Bronchial epithelial cell (primary cell): ENCODE data around the gene RTL10. TPM values are rescaled to one million over a fixed set of nuclear protein-coding genes. Genes with fewer than 3 reads are reported as not detected.

Experiments
- DNase-seq: peaks from one replicate; pipeline ENCODE4 v3.0.0-alpha.2; 2010; ENCODE audit warnings: low read depth
- FAIRE-seq: peaks from 2 replicates; lab custom pipeline; 2011; peaks lifted over from hg19 to GRCh38; lab: Jason Lieb, UNC
- H3K27me3 ChIP-seq: 2 replicates; pipeline ENCODE4 v1.5.1; 2011; ENCODE audit warnings: low read length; ENCODE audit not compliant: control insufficient read depth, insufficient read depth
- H3K36me3 ChIP-seq: 2 replicates; pipeline ENCODE4 v1.5.1; 2011; ENCODE audit warnings: low read length; ENCODE audit not compliant: control insufficient read depth, insufficient read depth
- H3K4me3 ChIP-seq: 2 replicates; pipeline ENCODE4 v1.5.1; 2011; ENCODE audit warnings: mild to moderate bottlenecking, low read depth, low read length, control low read depth
- total RNA-seq: library from RNA; depleted of rRNA; stranded (reverse); fragments of >200 nt; gene quantifications from 2 replicates; pipeline ENCODE4 v1.2.1, GENCODE V29; 2014
- TF ChIP-seq, protein P1 (sequence below): IDR thresholded peaks from 2 replicates; pipeline ENCODE4 v1.5.1; 2011; ENCODE audit warnings: mild to moderate bottlenecking, moderate library complexity, low read length, control low read depth, inconsistent platforms; ENCODE audit not compliant: insufficient read depth, severe bottlenecking

The RTL10 gene
- total RNA-seq, 1 donor from 2014 or later, result 9.5 TPM

DNA sequence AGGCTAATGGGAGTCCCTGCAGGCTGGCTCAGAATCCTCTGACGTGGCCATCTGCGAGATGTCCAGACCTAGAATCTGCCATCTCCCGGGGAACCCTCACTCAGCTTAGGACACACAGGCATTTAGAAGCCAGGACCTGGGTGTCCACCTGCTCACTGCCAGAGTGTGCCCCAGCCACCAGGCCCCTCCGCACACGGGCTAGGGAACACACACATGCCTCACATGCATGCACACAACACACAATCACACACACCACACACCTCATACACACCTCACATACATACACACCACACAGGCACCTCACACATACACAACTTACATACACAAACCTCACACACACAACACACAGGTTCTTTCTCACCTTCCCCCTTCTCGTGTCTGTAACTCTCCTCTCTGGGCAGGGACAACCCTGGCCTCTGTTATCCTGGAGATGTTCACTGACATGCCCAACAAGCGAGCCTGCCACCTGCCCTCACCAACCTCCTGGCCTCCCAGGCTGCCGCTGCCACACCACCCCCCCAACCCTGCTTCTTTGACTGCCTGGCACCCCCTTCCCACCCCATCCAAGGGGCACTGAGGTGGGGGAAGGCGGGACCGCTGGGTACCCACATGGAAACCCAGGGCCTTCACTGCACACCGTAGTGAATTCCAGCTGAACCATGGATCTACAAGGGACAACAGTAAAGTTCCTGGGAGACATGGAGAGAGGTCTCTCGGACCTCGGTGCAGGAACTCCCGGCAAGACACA is 38.1 kb downstream of the RTL10 start:
- Histone ChIP-seq H3K36me3 (no peaks in the 10 kb centered on the region), H3K27me3 (no peaks in the 10 kb centered on the region), H3K4me3 (no peak overlapping the region)
- DNase-seq (no peak), FAIRE-seq (peak; percentile 93)
- TF ChIP-seq, protein P1, sequence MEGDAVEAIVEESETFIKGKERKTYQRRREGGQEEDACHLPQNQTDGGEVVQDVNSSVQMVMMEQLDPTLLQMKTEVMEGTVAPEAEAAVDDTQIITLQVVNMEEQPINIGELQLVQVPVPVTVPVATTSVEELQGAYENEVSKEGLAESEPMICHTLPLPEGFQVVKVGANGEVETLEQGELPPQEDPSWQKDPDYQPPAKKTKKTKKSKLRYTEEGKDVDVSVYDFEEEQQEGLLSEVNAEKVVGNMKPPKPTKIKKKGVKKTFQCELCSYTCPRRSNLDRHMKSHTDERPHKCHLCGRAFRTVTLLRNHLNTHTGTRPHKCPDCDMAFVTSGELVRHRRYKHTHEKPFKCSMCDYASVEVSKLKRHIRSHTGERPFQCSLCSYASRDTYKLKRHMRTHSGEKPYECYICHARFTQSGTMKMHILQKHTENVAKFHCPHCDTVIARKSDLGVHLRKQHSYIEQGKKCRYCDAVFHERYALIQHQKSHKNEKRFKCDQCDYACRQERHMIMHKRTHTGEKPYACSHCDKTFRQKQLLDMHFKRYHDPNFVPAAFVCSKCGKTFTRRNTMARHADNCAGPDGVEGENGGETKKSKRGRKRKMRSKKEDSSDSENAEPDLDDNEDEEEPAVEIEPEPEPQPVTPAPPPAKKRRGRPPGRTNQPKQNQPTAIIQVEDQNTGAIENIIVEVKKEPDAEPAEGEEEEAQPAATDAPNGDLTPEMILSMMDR, result no peak

- Histone ChIP-seq H3K27me3 (no peaks in the 10 kb centered on the region), H3K36me3 (no peaks in the 10 kb centered on the region), H3K4me3 (no peak overlapping the region)
- FAIRE-seq, result no peak
- no peak for DNase-seq
- TF ChIP-seq, protein P1, result no peak
Measured at GRCh38 chr22:19815823-19816290, 38.8 kb downstream of the RTL10 start.

DNA sequence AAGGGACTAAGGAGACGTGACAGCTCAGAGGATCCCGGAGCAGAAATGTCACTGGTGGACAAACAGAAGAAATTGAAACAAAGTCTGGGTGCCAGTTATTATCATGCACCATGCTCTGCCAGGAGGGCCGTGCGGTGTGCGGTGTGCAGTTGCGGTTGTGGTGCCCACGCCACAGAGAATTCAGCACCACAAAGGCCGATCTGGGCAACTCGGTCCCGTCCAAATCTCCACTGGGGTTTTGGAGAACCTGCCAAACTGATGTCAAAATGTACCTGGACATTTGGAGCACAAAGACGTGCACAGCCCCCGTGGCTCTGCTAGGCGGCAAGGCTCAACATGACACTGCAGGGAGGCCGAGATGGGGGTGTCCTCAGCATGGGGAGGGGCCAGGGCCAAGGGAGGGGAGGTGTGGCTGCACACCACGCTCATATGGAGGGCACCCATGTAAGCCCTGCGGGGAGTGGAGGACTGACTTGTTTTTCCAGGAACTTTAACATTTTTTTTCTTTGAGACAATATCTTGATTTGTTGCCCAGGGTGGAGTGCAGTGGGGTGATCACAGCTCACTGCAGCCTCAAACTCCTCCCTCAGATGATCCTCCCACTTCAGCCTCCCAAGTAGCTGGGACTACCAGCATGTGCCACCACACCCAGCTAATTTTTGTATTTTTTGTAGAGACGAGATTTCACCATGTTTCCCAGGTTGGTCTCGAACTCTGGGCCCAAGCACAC is 39.4 kb downstream of the RTL10 start:
- TF ChIP-seq, protein P1, result no peak
- DNase-seq, result no peak
- FAIRE-seq, result no peak
- H3K4me3 ChIP-seq, result no peak overlapping the region
- no peaks in the 10 kb centered on the region for H3K27me3 ChIP-seq
- no peaks in the 10 kb centered on the region for H3K36me3 ChIP-seq

DNA sequence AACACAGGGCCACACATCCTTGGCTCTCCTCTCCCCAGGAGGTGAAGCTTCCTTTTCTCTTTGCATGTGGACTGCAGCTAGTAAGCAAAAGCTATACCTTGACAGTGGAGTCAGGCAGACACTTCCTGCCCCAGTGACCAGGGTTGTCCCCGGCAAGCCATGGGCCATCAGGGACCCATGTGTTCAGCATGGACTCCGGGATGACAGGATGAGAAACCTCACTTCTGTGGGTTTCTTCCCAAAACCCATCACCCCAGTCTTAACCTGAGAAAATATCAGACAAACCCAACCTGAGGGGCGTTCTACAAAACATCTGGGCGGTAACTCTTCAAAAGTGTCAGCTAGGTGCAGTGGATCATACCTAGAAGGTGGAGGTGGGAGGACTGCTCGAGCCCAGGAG is 40.2 kb downstream of the RTL10 start:
- Histone ChIP-seq H3K4me3 (no peak overlapping the region), H3K36me3 (no peaks in the 10 kb centered on the region), H3K27me3 (no peaks in the 10 kb centered on the region)
- DNase-seq (no peak), FAIRE-seq (no peak)
- TF ChIP-seq, protein P1, result no peak

GRCh38 chr22:19812910-19813309 is 41.8 kb downstream of the RTL10 start:
- no peak for DNase-seq
- TF ChIP-seq, protein P1, result no peak
- no peaks in the 10 kb centered on the region for H3K27me3 ChIP-seq
- H3K36me3 ChIP-seq, result no peaks in the 10 kb centered on the region
- FAIRE-seq, result peak; percentile 77
- no peak overlapping the region for H3K4me3 ChIP-seq
